ENCODE measurements around the gene TMEM121.

Gene TMEM121

GRCh38 chr14:105499256-105500035, 26.9 kb upstream of the TMEM121 start:
- in situ Hi-C loops (cut with MboI; ENCODE audit: low pct_unique_long_range_greater_than_20kb, low sequenced_read_pairs, unreplicated experiment) = loop anchor here (10.0 to 25.0 kb wide), 2 partner anchors 125 to 387 kb away; no protein-coding TSS in a partner anchor
- TF ChIP-seq CTCF (IDR thresholded peaks at IDR 0.05; ENCODE audit: extremely low read depth, insufficient read depth, missing control alignments) = no peak
- DNase-seq (ENCODE audit: low spot score) = no peak

GRCh38 chr14:105500036-105500725, 26.2 kb upstream of the TMEM121 start:
- in situ Hi-C loops (cut with MboI; ENCODE audit: low pct_unique_long_range_greater_than_20kb, low sequenced_read_pairs, unreplicated experiment) = loop anchor here (25.0 kb wide), 1 partner anchor 388 kb away; no protein-coding TSS in a partner anchor
- no peak for TF ChIP-seq CTCF (IDR thresholded peaks at IDR 0.05; ENCODE audit: extremely low read depth, insufficient read depth, missing control alignments)
- no peak for DNase-seq (ENCODE audit: low spot score)

- no peak for DNase-seq (ENCODE audit: low spot score)
- in situ Hi-C loops (cut with MboI; ENCODE audit: low pct_unique_long_range_greater_than_20kb, low sequenced_read_pairs, unreplicated experiment) = loop anchor here (25.0 kb wide), 1 partner anchor 388 kb away; no protein-coding TSS in a partner anchor
- TF ChIP-seq CTCF (IDR thresholded peaks at IDR 0.05; ENCODE audit: extremely low read depth, insufficient read depth, missing control alignments) = no peak
These were observed 25.7 kb upstream of the TMEM121 start for GRCh38 chr14:105500726-105501101.

- in situ Hi-C loops (cut with MboI; ENCODE audit: low pct_unique_long_range_greater_than_20kb, low sequenced_read_pairs, unreplicated experiment) = loop anchor here (25.0 kb wide), 1 partner anchor 389 kb away; no protein-coding TSS in a partner anchor
- no peak for DNase-seq (ENCODE audit: low spot score)
- no peak for TF ChIP-seq CTCF (IDR thresholded peaks at IDR 0.05; ENCODE audit: extremely low read depth, insufficient read depth, missing control alignments)
These were observed 24.7 kb upstream of the TMEM121 start for GRCh38 chr14:105501504-105502291.

- no peak for DNase-seq (ENCODE audit: low spot score)
- TF ChIP-seq CTCF (IDR thresholded peaks at IDR 0.05; ENCODE audit: extremely low read depth, insufficient read depth, missing control alignments) = no peak
- in situ Hi-C loops (cut with MboI; ENCODE audit: low pct_unique_long_range_greater_than_20kb, low sequenced_read_pairs, unreplicated experiment) = loop anchor here (25.0 kb wide), 1 partner anchor 390 kb away; no protein-coding TSS in a partner anchor
These were observed 23.7 kb upstream of the TMEM121 start for GRCh38 chr14:105502446-105503295.
